ENCODE measurements around the gene PDE4D.

PDE4D gene

DNA sequence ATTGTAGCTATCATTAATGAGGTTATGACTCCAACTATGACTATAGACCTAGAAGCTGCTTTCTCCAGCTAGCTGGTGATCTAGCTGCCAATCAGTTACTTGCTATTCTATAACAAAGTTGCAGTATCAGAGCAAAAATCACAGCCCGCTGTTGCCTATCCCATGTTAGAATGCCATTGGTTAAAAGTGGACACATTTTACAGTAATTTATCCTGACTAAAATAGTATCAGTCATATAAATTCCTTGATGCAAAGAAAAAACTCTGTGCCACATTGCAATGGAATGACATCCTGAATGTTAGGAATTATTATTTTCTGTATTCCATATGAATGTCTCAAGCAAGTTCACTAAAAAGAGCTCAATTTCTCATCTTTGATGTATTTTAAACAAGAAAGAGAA, 626.5 kb downstream of the PDE4D start:
- no peak for DNase-seq

DNA sequence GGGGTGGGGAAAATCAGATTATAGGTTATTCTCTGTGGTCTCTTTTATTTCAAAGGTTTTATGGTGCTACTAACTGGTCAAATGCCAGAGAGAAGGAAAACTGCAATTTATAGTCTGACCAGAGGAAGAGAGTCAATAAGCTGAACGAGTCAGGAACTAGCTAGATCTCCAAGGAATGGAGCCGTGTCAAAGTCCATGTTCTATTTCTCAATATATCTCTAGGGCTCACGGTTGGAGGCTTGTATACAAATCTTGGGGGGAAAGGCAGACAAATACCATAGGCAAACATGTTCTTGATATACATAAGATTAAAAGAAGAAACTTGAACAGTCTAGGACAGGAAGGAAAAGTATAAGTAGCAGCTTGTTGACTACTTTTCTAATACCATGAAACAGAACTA, 627.1 kb downstream of the PDE4D start:
- DNase-seq: no peak

DNA sequence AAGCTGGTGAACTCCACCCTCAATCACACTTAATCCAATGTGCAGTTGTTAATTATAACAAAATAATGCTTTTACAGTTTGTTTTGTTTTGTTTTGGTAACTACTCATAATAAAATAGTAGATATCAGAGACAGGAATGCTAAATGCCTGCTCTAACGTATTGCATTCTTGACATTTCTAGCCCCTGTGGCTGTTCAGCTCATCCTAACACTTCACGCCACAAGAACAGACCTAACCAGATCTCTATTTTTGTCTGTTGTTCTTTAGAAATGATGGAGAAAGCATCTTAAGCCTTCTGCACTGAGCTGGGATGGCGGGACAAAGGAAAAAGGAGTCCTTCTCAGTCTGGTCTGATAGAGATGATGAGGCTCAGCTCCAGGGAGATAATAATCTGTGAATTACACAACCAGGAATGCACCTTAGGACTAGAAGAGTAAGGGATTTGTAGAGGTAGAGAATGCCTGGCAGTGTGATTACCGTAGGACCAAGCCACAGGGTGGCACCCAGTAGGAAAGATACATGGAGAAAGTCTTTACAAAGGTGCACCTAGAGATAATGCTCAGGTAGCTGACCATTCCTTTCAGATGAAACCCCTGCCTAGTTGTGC, 628.8 kb downstream of the PDE4D start:
- DNase-seq: no peak

DNA sequence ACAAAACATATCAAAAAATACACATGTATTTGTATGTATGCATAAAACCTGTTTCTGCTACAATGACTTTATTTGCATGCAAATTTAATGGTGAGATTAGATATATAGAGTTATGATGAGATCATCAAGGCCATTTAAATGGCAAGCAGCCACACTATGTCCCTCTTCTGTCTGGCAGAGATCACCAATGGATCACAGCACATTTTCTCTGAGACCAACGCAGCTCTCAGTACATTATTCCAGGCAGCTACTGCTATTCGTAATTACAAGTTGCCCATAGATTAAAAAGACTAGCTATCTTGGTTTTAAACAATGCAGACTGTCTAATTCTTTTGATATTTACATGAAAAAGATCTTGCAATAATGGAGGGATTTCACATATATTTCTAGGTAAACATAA, 629.5 kb downstream of the PDE4D start:
- DNase-seq: no peak

DNA sequence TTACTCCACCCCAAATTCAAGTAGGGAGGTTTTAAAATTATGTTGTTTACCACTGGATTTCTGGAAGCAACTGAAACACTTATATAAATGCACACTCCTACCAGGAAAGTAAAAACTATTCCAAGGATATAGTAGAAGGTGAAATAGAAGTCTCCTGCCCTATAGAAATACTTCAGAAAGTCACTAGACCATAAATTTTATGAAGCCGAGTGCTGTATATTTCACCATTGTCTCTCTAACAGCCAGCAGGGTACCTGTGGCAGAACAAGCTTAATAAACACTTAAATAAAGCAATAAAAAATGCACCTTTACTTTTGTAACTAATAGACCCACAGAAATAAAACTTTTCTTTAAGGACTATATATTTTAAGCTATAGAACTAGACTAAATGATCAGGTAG, 631.6 kb downstream of the PDE4D start:
- DNase-seq: no peak

DNA sequence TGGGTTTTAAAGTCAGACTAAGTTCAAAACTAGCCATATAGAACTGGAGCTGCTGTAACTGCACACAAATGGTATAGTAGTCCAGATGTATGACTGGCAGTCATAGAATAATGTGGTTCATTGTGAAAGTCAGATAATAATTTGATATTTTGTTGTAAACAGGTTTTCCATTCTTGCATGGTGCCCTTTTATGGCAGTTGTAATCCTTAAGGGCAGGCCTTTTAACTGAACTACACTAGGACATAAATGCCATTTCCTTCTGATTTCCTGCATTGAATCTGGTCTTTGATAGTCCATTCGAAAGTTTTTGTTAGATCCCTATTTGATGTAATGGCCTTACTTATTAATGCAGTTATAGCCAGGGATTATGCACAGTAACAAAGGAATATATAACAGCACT, 632.6 kb downstream of the PDE4D start:
- DNase-seq: no peak

DNA sequence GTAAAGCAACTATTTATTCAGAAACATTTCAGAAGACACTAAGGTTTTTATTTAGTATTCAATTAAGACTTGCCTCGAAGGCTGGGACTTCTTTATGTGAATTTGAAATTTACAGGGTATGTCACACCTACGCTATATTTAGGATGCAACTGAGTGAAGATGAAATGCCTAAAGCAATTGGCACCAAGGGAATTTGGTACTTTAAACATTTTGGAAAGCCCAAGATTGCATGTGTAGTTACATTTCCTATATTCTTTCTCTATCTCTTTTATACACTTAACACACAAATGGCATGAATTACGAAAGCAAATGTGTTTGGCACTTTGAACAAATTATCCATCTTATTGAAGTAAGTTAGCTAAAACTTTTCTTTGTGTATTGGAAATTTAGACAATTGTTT, 633.3 kb downstream of the PDE4D start:
- DNase-seq: no peak

DNA sequence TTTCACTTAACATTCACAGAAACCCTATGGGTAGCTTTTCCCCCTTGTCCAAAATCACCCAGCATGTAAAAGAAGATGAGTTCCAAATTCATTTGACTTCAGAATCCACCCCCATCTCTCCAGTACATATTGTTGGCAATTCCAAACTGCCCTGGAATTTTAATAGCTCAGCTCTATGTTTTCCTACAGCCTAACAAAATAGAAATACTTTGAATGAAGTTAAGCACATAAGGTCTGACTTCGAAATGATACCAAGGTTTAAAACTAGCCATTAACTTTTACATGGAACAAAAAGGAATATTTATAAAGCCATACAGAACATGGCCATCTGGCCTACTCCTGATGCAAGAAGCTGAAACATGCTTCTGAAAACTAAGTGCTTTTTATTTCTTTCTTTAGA, 634.3 kb downstream of the PDE4D start:
- no peak for DNase-seq

DNA sequence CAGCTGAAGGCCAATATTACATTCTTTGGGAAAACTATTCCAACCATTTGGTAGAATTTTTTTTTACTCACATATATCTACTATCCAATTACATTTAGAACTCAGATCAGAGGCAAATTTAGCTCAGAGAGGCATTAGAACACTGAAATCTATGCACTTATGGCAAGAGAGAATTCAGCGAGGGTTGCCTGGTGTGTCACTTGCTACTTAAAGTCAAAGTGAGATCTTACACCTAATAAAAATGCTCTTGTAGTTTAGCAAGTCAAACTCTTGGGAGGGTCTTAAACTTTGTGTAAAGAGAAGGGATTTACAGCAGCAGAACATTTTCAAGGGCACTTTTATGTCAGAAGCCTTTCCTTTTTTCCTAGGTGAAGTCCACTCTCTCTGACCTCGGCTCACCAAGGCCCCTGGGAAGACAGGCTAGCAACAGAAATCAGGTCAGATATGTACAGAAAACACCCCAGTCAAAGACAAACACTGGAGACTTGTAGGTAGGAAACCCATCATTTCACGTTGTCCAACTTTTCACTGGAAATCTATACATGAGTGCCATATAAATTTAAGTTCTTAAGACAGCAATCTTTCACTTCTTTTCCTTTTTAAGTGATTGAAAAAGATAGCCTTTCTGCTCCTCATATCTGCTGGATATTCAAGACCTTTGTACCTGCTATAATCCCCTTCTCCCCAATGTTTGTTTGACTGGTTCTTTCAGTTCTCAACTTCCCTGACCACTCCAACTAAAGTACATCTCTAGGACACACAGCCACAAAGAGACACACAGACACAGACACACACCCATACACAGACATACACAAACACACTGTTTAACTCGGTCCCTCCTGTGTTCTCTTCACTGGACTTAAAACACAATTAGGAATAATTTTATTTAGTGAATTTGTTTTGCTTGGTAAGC, 635.8 kb downstream of the PDE4D start:
- no peak for DNase-seq

DNA sequence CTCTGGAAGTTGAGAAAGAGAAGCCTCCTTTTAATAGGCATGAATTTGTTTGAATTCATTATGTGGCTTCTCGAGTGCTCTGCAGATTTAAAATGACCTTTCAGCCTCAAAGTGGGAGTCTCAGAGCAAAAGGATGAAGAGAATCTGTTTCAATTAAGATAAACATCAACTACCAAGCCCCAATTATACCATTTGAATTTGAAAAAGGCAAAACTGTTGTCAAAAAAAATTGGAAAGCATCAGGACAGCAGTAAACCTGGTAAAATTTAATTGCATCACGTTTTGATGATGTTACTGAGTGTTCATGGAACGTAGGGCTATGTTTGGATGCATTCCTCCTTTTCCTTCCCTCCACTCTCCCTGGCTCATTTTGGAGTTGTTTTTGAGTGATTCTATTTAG, 637.2 kb downstream of the PDE4D start:
- DNase-seq: no peak

DNA sequence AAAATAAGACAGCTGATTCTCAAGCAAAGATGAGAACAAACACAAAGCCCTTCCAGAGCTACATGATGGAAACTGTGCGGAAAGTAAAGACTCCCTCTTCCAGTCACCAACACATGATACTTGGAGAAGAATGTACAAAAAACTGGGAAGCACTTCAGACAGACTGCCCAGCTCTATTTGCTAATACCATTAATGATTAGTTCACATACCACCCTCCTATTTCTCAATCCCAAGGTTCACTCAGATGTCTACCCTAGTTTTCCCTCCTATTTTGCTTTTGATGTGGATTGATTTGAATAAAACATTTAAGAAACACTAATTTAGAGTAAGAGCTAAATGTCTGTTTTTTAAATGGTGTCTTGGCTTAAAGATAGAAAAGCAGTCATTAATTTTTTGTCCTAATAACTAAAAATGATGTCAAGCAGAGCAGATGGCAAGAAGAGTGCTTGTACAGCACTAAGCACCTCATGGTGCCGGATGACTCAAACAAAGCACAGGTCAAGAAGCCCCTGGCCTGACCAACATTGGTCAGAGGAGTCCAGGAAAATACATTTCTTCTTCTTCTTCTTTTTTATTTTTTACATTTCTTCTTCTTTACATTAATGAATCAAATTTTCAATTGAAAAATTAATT, 639.4 kb downstream of the PDE4D start:
- no peak for DNase-seq

DNA sequence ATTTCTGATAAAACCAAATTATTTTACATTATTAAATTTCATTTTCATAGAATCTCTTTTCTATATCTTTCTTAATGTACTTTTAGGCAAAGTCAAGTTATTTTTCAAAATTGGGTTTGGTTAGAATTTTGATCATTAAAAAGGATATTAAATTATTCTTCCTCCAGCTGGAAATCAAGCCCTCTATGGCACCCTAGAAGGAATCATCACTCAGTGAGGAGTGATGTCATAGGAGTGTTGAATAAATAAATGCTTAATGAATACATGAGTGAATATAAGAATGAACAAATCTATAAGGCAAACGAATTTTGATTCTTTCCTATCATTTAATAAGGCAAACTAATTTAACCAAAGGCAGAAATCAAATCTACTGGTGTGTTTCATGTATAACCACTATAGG, 639.9 kb downstream of the PDE4D start:
- no peak for DNase-seq

DNA sequence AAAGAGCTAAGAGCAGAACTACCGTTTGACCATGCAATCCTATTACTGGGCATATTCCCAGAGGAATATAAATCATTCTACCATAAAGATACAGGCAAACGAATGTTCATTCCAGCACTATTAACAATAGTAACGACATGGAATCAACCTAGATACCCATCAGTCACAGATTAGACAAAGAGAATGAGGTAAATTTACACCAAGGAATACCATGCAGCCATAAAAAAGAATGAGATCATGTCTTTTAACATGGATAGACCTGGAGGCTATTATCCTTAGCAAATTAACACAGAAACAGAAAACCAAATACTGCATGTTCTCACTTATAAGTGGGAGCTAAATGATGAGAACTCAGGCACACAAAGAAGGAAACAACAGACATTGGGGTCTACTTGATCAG, 641.9 kb downstream of the PDE4D start:
- no peak for DNase-seq

DNA sequence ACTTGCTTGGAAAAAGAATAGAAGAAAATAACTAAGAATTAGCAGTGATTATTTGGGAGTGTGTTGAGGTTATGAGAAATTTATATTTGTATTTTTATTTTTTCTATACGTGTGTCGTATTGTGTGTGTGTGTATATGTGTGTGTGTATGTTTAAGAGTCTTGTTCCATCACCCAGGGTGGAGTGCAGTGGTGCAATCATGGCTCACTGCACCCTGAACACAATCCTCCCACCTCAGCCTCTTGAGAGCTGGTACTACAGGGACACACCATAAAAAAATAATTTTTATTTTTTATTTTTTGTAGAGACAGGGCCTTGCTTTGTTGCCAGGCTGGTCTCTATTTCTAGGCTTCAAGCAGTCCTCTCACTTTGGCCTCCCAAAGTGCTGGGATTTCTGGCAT, 643.8 kb downstream of the PDE4D start:
- no peak for DNase-seq

DNA sequence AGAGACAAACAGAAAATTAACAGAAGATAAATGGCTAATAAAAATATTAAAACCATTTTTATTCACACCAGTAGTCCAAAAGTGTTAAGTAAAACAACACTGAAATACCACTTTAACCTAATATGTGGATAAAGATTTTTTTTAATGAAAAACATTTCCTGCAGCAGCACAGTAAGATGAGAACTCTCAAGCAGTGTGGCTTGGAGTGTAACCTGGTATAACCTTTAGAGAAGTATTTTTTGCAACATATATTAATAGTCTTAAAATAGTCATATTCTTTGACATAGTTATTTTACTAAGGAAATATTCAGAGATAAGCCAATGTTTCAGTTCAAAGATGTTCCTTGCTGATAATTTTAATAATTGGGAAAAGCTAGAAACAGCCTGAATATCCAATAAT, 644.4 kb downstream of the PDE4D start:
- DNase-seq: no peak

DNA sequence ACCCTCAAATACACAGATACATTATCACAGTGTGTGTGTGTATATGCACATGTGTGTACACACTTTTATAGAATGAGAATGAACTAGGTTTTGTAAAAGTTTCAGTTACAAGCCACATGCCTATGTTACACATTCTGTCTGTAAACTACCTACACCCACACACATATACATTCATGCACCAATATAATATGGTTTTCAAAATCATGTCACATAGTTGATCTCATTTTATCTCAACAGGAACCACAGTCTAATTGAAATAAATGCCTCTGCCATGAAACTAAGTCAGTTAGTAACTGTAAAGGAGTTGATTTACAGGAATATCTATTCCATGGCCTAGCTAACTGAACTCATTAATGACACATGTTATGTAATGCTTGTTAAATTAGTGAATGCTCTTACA, 646.6 kb downstream of the PDE4D start:
- no peak for DNase-seq

DNA sequence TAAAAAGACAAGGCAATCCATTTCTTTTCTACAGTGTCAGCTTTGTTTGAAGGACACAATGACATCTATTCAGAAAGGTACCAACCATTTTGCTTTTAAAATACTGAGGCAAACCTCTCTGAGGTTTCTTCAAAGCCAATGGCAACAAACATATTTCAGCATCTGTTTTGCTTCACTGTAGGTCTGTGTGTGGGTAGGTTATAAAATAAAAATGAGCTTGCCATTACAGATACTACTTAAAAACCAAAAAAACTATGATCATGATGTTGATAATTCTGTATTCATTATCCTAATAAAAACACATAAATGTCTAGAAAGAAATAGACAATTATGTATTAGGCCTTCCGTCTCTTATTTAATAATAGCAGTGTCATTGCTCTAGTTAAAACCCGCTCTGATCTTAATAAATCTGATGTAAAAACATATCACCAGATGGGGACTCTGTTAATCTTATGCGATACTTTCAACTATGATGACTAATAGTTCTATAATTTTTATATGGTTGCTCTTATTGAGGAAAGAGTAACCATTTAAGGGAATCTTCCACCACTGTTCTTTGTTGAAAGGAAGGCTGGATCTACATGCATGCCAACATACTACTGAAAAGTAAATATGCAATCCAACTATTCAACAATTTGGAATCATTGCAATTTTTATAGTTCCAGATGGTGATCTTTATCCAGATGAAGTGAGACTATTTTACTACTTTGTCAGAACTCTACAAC, 647.2 kb downstream of the PDE4D start:
- no peak for DNase-seq

DNA sequence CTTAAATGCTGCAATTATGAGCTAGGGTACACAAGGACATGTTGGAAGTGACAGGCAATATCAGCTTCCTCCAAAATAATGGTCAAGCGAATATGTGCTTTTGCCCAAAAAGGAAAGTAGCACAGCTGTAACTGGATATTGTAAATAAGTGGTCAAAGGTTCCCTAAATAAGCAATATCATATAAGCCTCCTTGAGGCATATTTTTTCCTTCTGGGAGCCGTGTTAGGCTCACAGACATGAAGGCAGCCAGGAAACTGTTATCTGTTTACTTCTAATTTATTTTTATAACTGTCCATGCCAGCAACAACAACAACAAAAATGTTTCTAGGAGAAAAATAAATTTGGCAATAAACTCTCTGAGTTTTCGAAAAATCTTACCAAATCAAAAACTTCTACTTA, 648.3 kb downstream of the PDE4D start:
- no peak for DNase-seq

DNA sequence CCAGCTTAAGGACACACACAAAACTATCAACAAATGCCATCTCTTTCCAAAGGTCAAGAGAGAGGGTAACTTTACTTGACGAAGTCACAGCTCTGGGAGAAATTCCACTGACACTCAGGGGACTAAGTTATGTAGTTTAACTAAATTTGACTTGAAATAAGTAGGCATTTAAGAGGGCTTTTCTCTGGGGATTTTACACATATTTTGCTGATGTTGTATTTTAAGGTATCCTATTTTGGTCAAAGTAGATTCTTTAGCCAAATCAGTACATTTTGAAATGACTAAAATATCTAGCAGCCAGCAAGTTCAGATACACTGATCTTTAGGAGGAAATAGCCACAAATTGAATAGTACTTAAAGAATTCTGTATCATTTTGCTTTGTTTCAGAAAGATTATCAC, 652.0 kb downstream of the PDE4D start:
- no peak for DNase-seq

DNA sequence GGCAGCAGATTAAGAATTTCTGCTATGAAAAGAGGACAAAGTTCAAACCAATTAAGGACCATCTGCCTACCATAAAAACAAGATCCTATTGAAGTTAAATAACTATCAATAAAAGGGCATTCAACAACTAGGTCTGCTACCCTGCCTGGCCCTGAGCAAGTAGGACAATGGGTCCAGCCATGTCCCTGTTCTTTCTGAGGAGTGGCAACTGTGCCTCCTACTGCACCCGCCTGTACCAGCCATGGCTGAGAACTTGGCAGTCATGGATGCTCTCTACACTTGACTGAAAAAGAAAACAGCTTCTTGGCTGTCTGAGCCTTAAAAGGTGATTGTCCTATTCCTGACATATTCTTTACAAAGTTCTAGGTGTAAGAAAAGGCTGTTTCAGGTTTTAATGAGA, 652.4 kb downstream of the PDE4D start:
- no peak for DNase-seq

DNA sequence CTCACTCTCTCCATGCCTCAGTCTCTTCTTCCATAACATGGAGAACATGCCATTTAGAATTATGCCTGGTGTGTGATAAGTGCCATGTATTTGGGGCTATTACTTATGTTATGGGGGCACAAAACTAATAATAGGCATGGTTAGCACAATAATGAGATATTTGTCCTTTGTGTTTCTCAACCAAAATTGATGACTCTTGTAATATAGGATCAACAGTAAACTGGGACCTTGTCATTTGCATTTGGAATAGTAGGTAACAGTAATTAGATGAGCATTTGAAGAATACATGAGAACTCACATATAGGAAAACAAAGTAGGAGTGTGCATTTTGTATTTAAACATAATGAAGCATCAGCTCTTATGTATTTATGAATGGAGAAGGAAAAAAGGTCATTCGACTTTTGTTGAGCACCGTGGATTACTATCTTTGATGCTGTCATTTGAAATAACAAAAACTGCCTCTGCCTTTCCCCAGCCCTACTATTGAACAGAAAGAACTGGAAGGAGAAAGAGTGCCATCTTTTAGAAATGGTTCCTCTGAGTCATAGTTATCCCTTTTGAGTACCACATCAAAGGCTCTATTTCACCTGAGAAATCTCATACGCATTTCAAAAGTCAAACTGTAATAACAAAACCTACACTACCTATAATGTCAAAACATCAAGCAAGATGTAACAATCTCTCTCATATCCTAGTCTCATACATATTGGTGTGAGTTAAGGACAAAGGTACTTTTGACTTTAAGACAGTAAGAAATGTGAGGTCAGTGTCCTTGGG, 655.2 kb downstream of the PDE4D start:
- DNase-seq: no peak

DNA sequence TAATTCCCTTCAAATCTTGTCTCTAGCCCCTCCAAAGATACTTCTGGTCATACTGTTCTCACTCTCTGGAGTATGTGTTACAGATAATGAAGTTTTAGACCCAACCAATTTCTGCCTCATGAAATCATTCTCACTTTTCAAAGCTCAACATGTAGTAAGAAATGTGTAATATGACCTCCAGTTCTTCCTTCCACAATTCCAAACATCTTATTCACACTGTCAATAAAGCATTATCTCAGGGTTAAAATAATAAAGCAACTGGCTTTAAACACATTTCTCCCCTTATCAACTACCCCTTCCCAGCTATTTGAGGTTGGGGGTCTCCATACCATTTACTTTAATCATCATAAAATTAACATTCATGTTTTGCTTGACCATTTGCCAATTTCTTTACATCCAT, 656.5 kb downstream of the PDE4D start:
- no peak for DNase-seq

DNA sequence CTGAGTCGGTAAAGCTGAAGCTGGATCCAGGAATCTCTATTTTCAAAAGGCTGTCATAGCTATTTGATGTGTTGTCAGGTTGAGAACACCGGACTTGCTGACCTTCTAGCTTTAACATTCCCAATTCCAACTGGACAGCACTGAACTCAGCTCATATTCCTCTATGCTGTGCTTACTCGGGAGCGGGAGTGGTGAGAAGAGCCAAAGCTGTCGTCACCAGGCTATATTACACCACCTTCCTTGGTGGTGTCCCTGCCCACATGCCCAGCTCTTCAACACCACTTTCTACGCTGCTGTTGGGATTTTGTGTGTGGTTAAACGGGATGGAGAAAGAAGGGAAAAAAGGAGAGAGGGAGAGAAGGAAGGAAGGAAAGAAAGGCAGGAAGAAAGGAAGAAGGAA, 657.1 kb downstream of the PDE4D start:
- DNase-seq: no peak

Measured in left hindlimb (tissue), 1 donor.